HG03066 (cell line): ENCODE results near the gene SESN1.
"Not testable (repeated sequence)": the region's sequence is repeated elsewhere in the genome, so short reads cannot be mapped to it uniquely, and the experiment has no call there.

Experiments
- ATAC-seq: cut with Tn5 transposase; IDR thresholded peaks from one replicate; pipeline ENCODE4 v1.9.1; 2021; ENCODE audit warnings: low read depth; ENCODE audit not compliant: unreplicated experiment

SESN1 gene

DNA sequence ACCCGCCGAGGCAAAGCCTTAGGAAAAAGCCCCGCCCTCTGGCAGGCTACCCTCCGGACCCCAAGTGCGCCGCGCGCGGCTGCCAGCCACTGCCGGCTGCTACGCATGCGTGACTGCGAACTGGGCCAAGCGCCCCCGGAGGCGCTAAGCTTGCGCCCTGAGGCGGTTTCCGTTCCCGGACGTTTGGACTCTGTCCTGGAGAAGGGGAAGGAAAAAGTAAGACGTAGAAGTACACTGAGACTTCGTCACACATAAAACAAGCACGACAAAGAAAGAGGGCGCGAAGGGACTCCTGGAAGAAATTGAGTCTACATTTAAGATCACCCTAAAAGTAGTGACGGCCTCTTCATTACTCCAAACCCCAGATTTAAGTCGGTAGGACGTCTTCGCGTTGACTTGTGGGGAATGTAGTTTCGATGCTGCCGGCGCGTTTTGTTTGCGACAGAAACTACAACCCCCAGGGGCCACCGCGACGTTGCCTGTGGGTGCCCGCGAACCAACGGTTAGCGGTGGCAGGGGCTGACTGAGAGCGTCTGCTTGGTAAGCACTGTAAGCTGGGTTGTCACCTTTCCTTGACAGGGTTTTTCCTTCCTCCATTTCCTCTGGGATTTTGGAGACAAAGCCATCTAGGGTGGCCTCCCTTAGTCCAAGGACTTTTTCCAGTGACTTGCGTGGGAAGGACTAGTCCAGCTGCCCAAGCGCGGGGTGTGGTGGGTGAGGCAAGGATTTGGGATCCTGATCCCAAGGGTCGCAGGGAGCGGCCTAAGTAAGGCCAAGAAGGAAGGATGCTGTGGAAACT lies 589 bp upstream of the SESN1 start, which contains the start of gene CEP57L1:
TSS of gene CEP57L1 (plus strand) at position 472 of the 799 bp plus-strand sequence. CDS start 49,715 bp downstream, outside the sequence.
- peak; percentile 68 for ATAC-seq

DNA sequence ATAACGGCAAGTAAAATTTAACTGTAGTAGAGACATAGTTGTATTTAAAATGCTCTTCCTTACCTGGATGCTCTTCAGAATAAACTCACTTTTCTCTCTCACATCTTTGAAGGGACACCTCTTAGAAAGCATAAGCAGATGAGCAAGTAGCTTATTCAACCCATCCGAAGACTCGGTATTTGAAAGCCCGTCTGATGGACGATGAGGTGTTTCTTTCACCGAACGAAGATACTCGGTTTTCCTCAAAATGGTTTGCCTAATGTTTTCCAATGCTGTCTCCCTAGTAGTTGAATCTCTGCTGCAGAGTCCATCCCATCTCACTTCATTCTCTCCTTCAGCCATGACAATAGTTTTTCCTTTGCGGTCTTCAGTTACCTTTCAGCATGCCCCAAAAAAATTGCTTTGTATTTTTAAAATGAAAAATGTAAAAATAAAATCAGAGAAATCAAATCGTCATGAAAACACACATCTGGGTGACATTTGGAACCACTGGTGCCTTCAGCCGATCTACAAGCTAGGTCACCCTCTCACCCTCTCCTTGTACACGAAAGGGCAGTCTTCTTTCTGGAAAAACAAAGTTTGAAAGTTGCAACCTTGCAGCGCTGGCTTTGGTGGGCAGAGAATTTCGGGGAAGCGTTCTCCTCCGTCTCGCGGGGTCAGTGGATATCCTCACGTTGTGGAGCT lies 772 bp downstream of the SESN1 start:
- no peak for ATAC-seq

DNA sequence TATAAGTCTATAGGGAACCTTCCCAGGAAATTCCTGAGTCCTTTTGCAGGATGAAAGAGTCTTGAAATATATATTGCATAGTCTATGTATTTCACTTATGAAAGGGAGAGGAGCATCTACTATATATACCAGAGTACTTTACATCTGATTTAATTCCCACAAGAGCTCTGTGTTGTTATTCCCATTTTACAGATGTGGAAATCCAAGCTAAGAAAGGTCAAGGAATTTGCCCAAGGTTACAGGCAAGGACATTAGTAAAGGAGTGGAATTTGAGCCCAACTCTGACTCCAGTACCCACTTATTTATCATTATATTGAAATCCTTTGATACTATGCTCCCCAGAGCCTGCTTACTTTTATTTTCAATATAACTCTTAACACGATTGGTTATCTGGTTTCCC lies 2.6 kb downstream of the SESN1 start:
- ATAC-seq = no peak

DNA sequence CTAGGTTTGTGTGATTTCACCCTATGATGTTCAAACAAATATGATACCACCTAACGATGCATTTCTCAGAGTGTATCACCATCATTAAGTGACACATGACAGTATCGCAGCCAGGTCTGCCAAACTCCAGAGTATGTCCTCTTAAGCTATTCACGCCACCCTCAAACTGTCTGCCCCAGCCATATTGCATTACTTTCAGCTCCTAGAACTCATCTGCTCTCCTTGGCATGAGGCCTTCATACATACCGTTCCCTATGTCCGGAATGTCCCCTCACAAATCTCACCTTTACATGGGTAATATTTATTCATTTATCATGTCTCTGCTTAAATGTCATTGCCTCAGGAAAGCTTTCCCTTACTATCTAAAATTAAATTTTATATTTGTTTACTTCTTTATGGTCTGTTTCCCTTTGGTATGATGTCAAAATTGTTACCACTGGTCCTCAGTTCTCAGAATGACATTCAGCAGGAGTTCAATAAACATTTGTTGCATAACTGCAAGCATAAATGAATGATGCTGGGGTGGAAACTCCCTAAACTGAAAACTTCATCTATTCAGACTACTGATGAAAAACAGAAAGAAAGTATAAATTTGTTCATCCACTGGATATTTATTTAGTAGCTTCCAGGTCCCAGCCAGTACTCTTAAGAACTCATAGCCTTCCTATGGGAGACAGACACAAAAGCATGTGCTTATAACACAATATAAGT lies 3.2 kb downstream of the SESN1 start:
- ATAC-seq = no peak

DNA sequence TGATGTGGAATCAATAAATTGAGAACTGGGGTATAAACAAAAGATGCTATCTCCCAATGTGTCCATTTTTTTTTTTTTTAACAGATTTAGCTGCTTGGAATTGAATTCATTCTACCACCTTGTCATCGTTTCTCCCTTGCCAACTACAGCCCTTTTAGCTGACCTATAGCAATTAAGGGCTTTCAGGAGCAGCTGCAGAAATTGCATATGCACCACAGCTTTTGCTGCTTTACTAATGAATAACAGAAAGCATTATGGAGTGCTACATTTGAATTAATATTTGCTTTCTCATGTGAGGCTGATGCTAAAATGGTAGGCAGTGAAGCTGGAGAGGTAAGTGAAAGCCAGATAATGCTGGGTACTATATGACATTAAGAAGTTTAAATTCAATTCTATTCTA lies 5.7 kb downstream of the SESN1 start:
- ATAC-seq = no peak

DNA sequence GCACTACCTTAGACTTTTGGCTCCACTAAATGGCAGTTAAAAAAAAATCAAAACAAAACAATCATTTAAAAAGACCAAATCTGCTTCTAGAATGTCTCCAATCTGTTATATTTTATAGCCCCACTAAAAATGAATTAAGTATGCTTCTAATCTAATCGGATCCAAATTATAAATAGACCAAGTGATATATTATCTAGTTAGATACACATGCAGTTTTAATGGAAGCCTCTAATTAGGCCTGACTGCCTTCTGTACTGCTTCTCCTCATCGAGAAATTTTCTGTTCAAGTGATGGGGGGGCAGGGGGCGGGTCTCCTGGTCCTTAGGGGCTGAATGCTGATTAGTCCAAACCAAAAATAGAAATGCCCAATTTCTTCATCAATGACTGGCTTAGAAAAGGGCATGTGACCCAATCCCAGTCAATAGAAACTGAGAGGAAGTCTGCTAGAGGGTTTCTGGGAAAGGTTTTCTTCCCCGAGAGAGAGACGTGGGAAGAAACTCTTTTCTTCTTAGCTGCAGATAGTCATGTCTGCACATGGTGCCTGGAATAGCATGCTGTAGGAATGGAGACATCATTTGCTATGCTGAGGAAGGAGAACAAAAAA lies 6.9 kb downstream of the SESN1 start:
- ATAC-seq = no peak

DNA sequence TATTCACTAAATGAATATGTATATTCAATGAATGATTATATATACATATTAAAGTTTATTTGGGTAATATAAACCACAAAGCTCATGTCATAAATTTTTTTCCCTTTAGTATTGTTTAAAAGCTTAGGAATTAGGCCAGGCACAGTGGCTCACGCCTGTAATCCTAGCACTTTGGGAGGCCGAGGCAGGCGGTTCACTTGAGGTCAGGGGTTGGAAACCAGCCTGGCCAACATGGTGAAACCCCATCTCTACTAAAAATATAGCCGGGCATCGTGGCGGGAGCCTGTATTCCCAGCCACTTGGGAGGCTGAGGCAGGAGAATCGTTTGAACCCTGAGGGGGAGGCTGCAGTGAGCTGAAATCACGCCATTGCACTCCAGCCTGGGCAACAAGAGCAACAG lies 10.5 kb downstream of the SESN1 start:
- not testable (repeated sequence) for ATAC-seq

DNA sequence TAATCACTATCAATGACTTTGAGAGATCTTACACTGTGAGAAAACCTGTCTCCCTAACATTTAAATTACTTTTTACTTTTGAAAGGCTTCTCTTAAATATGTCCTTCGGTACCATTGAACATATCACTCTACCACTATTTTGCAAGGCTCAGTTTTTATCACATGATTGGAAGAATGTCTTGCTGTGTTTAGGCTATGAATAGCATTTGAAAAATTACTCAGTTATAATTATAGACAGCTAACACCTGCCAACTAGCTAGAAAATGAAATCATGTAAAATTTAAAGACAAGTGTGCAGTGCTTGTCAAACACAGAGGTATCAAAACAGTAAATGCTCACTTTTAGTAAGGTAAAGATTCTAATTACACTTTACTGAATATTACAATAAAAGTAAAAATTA lies 11.0 kb downstream of the SESN1 start:
- ATAC-seq = no peak

DNA sequence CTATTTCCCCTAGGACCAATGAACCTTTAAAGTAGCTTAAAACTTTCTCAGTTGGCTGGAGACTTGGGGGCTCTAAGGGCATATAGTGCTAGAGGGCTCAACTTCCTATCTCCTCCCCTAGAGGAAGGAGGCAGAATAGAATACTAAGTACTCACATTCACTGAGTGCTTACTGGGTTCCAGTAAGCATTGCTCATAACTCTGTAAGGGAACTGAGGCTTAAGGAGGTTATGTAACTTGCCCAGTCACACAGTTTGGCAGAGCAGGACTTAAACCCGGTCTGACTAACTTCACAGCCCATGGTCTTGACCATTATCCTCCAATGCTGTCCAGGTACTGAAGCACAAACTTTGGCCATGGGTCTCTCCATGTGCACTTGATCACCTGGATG lies 12.5 kb downstream of the SESN1 start:
- no peak for ATAC-seq

DNA sequence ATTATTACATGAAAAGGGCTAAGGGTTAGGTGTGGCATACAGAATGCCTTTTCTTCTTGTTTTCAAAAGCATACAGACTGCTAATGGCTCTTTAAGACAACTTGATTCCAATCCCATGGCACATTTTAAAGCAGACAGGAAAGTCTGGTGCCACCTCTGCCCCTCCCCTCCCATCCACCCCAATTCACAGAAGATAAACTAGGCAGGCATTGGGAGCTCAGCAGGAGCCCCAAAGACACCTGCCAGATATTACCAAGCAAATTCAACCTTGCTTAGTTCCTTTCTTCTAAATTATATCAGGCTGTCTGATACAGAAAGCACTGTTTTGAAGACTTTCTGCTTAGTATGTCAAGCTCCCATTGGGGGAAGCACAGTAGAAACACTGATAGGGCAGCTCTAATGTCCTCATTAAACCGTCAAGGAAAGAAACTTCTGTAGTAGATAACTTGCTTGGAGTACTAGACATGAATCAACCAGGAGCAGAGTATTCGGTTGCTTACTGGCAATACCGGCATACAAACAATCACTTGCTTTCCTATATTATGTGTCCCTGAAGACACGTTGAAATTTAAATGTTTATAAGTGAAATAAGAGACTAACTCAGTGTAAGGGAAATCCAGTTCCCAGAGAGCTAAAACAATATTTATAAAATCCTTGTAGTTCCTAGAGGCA lies 13.0 kb downstream of the SESN1 start:
- ATAC-seq = no peak

DNA sequence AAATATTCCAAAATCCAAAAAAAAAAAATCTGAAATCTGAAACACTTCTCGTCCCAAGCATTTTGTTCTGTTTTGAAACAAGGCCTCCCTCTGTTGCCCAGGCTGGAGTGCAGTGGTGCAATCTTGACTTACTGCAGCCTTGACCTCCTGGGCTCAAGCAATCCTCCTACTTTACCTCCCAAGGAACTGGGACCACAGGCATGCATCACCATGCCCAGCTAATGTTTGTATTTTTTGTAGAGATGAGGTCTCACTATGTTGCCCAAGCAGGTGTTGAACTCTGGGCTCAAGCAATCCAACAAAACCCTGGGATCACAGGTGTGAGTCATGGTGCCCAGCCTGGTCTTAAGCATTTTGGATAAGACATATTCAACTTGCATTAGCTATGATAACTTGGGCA lies 13.6 kb downstream of the SESN1 start:
- no peak for ATAC-seq

DNA sequence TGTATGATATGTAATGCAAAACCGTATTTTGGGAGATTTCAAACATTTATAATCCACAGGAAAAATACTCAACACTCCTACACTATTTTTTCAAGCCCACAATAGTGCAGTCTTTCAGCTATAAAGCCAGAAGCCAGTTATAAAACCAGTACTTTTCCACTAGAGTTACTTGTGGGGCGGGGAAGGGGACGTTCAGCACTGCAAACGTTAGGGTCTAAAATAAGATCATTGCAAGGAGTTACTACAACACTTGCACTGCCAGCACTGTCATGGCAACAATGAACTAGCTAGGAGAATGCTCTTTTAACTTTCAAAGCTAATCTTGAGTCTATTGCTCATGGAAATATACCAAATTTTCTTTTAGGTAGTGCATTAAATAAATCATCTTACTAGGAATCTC lies 14.7 kb downstream of the SESN1 start:
- ATAC-seq = no peak

DNA sequence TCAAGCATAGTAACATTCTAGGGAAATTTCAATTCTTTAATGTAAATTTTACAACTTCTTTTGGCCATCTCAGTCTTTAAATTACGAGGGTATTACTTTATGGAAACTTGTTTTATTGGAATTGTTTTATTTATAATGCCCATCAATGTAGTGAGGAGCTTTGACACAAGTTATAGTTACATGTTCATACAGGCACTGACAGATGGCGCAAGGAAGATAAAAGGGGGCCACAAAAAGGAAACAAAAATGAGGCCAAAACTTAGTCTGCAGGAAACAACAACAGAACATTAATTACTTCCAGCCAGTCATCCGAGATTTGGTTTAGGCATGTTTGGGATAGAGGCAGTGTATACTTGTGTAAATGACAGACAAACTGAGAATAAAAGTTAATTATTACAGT lies 18.3 kb downstream of the SESN1 start:
- ATAC-seq = no peak

DNA sequence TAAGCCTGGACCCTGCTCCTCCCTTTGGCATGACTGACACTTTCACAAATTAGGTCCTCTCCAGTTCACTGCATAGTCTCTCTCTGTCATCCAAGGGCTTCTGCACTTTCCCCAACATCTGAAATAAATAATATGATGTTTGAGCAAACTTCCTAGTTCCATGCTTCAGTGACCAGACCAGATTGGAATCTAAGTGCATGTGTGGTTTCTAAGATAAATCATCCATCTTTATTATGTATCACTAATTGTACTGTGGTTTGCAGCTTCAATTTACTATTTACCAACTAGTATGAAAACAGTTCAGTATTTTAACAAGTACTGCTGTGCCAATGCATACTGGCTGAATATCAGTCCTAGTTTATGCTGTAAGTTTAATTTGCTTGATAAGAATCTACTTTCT lies 18.7 kb downstream of the SESN1 start:
- ATAC-seq = no peak

DNA sequence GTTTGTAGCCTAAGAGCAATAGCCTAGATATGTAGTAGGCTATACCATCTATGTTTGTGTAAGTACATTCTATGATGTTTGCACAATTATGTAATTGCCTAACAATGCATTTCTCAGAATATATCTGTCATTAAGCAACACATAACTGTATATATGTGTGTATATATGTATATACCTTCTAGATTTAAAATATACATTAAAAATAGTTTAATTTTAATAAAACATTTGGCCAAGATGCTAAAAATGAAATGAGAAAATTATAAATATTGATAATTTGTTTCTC lies 20.6 kb downstream of the SESN1 start:
- no peak for ATAC-seq

DNA sequence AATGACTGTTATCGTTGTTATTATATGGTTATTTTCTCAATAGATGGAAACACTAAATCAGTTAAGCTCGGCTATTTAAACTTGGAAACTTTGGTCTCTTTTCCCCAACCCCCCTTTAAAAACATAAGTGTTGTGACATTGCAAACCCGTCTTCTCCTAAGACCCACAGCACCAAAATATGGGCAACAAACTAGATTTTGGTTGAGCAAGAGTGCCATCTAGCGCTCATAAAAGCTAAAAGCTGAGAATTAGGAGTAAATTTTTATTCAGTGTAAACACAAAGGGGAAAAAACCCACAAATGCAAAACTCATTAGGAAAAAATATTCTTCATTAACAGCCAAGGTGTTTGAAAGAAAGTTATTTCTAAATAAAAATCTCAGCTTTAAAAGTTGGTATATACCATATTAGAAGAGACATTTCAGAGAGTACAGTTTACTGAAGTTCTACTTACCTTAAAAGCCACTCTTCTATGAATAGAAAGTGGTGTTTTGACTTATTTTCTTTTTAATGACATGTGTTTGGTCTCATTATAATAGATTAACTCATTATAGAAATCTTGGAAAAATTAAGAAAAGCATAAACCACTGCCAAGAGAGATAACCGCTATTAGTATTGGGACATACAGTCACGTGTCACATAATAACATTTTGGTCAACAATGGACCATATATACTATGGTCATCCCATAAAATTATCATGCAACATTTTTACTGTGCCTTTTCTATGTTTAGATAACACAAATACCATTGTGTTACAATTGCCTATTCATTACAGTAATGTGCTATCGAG lies 21.1 kb downstream of the SESN1 start:
- ATAC-seq = no peak

DNA sequence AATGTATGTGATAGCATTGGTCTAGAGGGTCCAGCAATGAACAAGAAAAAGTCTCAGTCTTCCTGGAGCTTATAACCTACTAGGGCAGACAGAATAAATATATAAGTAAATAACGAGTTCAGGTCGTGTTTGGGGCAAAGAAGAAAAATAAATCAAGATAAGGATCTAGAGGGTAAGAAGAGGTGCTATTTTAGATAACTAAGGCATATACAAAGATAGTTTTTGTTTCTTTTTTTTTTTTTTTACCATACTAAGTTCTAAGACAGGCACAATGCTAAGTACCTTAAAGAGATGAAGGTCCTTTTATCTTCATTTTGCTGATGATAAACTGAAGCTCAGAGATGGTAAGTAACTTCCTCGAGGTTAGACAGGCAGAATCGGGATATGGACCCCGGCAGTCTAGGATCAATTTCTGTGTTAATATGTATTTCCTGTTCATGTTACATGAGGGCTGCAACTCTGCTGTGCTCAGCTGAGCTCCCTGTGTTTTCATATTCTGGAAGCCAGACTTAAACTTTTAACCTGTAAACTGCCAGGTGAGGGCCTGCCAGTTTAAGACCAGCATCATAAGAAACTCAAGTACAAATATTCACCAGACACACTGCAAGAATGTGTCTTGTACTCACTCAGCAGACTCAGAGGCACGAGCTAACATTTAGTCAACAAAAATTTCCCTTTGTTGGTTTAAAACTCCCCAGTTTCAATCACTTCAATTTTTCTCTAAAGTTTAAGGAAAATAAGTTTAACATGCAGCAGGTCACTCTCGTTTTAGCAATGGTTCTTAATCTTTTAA lies 23.3 kb downstream of the SESN1 start:
- no peak for ATAC-seq

DNA sequence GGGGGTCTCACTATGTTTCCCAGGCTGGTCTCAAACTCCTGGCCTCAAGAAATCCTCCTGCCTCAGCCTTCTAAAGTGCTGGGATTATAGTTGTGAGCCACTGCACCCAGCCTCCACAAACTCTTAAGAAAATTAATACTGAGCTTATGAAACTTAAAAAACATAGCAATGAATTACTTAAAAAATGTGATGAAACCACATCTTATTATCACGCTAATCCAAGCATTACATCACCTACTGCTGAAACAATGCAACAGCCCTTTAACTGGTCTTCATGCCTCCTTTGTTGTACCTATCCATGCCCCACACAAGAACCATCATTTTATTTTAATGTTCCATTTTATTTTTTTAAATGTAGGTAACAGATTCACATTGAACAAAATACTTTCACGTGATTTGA lies 24.9 kb downstream of the SESN1 start:
- ATAC-seq = no peak

DNA sequence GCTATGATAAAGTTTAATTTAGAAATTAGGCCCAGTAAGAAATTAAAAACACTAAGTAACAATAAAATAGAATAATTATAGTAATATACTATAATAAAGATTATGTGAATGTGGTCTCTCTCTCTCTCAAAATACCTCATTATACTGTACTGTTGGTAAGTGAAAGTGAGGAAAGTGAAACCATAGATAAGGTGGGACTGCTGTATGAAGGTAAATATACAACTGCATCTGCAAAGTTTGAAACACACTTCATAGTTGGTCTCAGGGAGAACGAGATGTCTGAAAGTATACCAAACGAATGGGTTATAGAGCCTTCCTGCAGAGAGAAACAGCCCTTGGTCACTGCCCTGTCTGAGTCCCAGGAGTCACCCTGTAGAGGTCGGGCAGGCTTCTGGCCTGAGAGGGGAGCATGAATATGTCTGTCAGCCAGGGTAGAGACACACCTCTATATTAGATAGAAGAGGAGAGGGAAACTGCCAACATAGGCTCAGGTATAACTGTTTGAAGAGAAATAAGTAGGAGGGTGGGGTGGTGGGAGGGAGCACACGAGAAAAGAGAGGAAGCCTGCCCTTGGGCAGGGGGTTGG lies 31.8 kb downstream of the SESN1 start:
- ATAC-seq = no peak
